GF-D8 (cell line): Measurements from ENCODE around the gene TMTC1.

ENCODE experiments used
- DNase-seq: peaks from one replicate; lab custom pipeline; 2025; lab: John Stamatoyannopoulos, UW

The TMTC1 gene

GRCh38 chr12:29780084-29780483 lies 3.7 kb downstream of the TMTC1 start:
- DNase-seq = no peak

- DNase-seq = no peak
These were observed 5.2 kb downstream of the TMTC1 start for GRCh38 chr12:29778531-29778930.

GRCh38 chr12:29773076-29773475 lies 10.7 kb downstream of the TMTC1 start:
- DNase-seq = no peak

GRCh38 chr12:29771786-29772185 lies 12.0 kb downstream of the TMTC1 start:
- no peak for DNase-seq

GRCh38 chr12:29771165-29771564 lies 12.6 kb downstream of the TMTC1 start:
- no peak for DNase-seq

GRCh38 chr12:29769162-29769858 lies 14.4 kb downstream of the TMTC1 start:
- no peak for DNase-seq

- no peak for DNase-seq
These were observed 15.4 kb downstream of the TMTC1 start for GRCh38 chr12:29768372-29768771.

- no peak for DNase-seq
These were observed 20.4 kb downstream of the TMTC1 start for GRCh38 chr12:29763301-29763683.

GRCh38 chr12:29762637-29763300 lies 21.0 kb downstream of the TMTC1 start:
- DNase-seq = no peak

GRCh38 chr12:29759950-29760349 lies 23.8 kb downstream of the TMTC1 start:
- DNase-seq = no peak

- no peak for DNase-seq
These were observed 26.9 kb downstream of the TMTC1 start for GRCh38 chr12:29756741-29757390.

GRCh38 chr12:29754235-29755189 lies 29.2 kb downstream of the TMTC1 start:
- DNase-seq = no peak

- DNase-seq = no peak
These were observed 31.6 kb downstream of the TMTC1 start for GRCh38 chr12:29752121-29752520.

GRCh38 chr12:29751676-29752075 lies 32.1 kb downstream of the TMTC1 start:
- DNase-seq = no peak

- DNase-seq = no peak
These were observed 32.9 kb downstream of the TMTC1 start for GRCh38 chr12:29750928-29751220.

- no peak for DNase-seq
These were observed 33.4 kb downstream of the TMTC1 start for GRCh38 chr12:29750131-29750927.

- no peak for DNase-seq
These were observed 39.4 kb downstream of the TMTC1 start for GRCh38 chr12:29744365-29744764.

GRCh38 chr12:29743801-29744200 lies 39.9 kb downstream of the TMTC1 start:
- no peak for DNase-seq

- DNase-seq = no peak
These were observed 40.7 kb downstream of the TMTC1 start for GRCh38 chr12:29743077-29743476.

- DNase-seq = no peak
These were observed 41.1 kb downstream of the TMTC1 start for GRCh38 chr12:29742646-29743045.
